SU-DHL-6 (cell line): ENCODE measurements around the gene SLC7A9.

Experiments
- H2AFZ ChIP-seq: fragments of 200-600 bp; sonication (generic); 2 replicates; pipeline ENCODE4 v1.6.1; 2014; ENCODE audit warnings: low read depth, mild to moderate bottlenecking, moderate library complexity, mixed read lengths, antibody characterized with exemption, low read length; ENCODE audit not compliant: severe bottlenecking
- H3F3A ChIP-seq: fragments of 200-600 bp; shearing (Covaris generic); 2 replicates; pipeline ENCODE4 v1.6.0; 2016; ENCODE audit warnings: antibody characterized with exemption, mild to moderate bottlenecking; ENCODE audit not compliant: insufficient read depth
- H3K27ac ChIP-seq: fragments of 200-600 bp; sonication (generic); 2 replicates; pipeline ENCODE4 v1.5.1; 2016; ENCODE audit warnings: low read depth, mild to moderate bottlenecking, low read length, moderate library complexity, mixed read lengths
- H3K27me3 ChIP-seq: fragments of 200-600 bp; sonication (generic), shearing (Covaris generic); 2 replicates; pipeline ENCODE4 v1.6.0; 2014; ENCODE audit warnings: mild to moderate bottlenecking, low read length
- H3K36me3 ChIP-seq: fragments of 200-600 bp; sonication (generic); 2 replicates; pipeline ENCODE4 v1.6.1; 2014; ENCODE audit warnings: mild to moderate bottlenecking, low read length, mixed read lengths
- H3K4me2 ChIP-seq: fragments of 300-600, 200-600 bp; shearing (Covaris generic), sonication (generic); 2 replicates; pipeline ENCODE4 v1.6.0; 2014; ENCODE audit warnings: low read length, low read depth, mild to moderate bottlenecking; ENCODE audit not compliant: poor library complexity, severe bottlenecking
- H3K4me3 ChIP-seq: fragments of 200-600 bp; sonication (generic); 2 replicates; pipeline ENCODE4 v1.5.1; 2014; ENCODE audit warnings: antibody characterized with exemption, low read length, mild to moderate bottlenecking, mixed read lengths; ENCODE audit not compliant: insufficient read depth, poor library complexity, severe bottlenecking
- H3K79me2 ChIP-seq: fragments of 200-600 bp; sonication (generic); 2 replicates; pipeline ENCODE4 v1.6.1; 2014; ENCODE audit warnings: mild to moderate bottlenecking, low read length, moderate library complexity; ENCODE audit not compliant: insufficient read depth
- H3K9ac ChIP-seq: fragments of 200-600 bp; sonication (generic); 2 replicates; pipeline ENCODE4 v1.7.0; 2014; ENCODE audit warnings: mild to moderate bottlenecking, low read length
- H3K9me2 ChIP-seq: fragments of 200-600 bp; sonication (generic); replicated peaks from 2 replicates; pipeline ENCODE4 v1.6.1; 2014; ENCODE audit warnings: low read length; ENCODE audit not compliant: insufficient read depth
- H3K9me3 ChIP-seq: fragments of 200-600 bp; sonication (generic); 2 replicates; pipeline ENCODE4 v1.6.1; 2014; ENCODE audit warnings: low read length, mixed read lengths; ENCODE audit not compliant: insufficient read depth
- H4K20me1 ChIP-seq: fragments of 200-600 bp; sonication (generic); 2 replicates; pipeline ENCODE4 v1.6.1; 2014; ENCODE audit warnings: low read depth, mild to moderate bottlenecking, antibody characterized with exemption, low read length, moderate library complexity, mixed read lengths
- CTCF ChIP-seq: fragments of 200-600 bp; sonication (generic); IDR thresholded peaks from one replicate; pipeline ENCODE4 v1.5.1; 2017; ENCODE audit warnings: antibody characterized with exemption, mild to moderate bottlenecking, low read length, moderate library complexity; ENCODE audit not compliant: insufficient read depth, poor library complexity, severe bottlenecking
- EZH2phosphoT487 ChIP-seq: fragments of 200-600 bp; sonication (generic), shearing (Covaris generic); conservative IDR thresholded peaks from 2 replicates; pipeline ENCODE4 v1.6.1; 2018; ENCODE audit warnings: mild to moderate bottlenecking, antibody characterized with exemption, low read length, moderate library complexity, mixed read lengths

The SLC7A9 gene

GRCh38 chr19:32869369-32869965 lies at the start of gene SLC7A9:
TSS of gene SLC7A9 (minus strand) at chr19:32869767. CDS start at chr19:32868534, 1,233 bp downstream.
- Histone ChIP-seq H3K27ac (no peak within 1 kb of the TSS), H3K9ac (no peak within 1 kb of the TSS), H3K4me2 (no peak within 1 kb of the TSS), H4K20me1 (no peaks in the 10 kb centered on the region), H3K9me3 (no peaks in the 10 kb centered on the region), H3K36me3 (no peaks in the 10 kb centered on the region), H2AFZ (no peak within 1 kb of the TSS), H3K9me2 (no peaks in the 10 kb centered on the region), H3F3A (no peaks in the 10 kb centered on the region), H3K4me3 (no peak within 1 kb of the TSS), H3K27me3 (no peaks in the 10 kb centered on the region), H3K79me2 (no peaks in the 10 kb centered on the region)
- TF ChIP-seq CTCF (no peak), EZH2phosphoT487 (no peak)

- Histone ChIP-seq H3K27ac (no peak overlapping the region), H3K27me3 (no peaks in the 10 kb centered on the region), H3K4me2 (no peak overlapping the region), H4K20me1 (no peaks in the 10 kb centered on the region), H3K36me3 (no peaks in the 10 kb centered on the region), H2AFZ (no peak overlapping the region), H3K4me3 (no peak overlapping the region), H3K9me2 (no peaks in the 10 kb centered on the region), H3K9ac (no peak overlapping the region), H3F3A (no peaks in the 10 kb centered on the region), H3K79me2 (no peaks in the 10 kb centered on the region), H3K9me3 (no peaks in the 10 kb centered on the region)
- TF ChIP-seq CTCF (no peak), EZH2phosphoT487 (no peak)
Observed at GRCh38 chr19:32919365-32919764, 49.8 kb upstream of the SLC7A9 start.

- no peak overlapping the region for H3K27ac ChIP-seq
- no peaks in the 10 kb centered on the region for H3K36me3 ChIP-seq
- H3K27me3 ChIP-seq, result no peaks in the 10 kb centered on the region
- no peak overlapping the region for H3K9ac ChIP-seq
- no peaks in the 10 kb centered on the region for H3F3A ChIP-seq
- H3K9me3 ChIP-seq, result no peaks in the 10 kb centered on the region
- no peak overlapping the region for H2AFZ ChIP-seq
- H3K4me2 ChIP-seq, result no peak overlapping the region
- TF ChIP-seq CTCF (no peak), EZH2phosphoT487 (no peak)
- no peak overlapping the region for H3K4me3 ChIP-seq
- H3K9me2 ChIP-seq, result no peaks in the 10 kb centered on the region
- H4K20me1 ChIP-seq, result no peaks in the 10 kb centered on the region
- no peaks in the 10 kb centered on the region for H3K79me2 ChIP-seq
Observed at GRCh38 chr19:32917616-32917996, 48.0 kb upstream of the SLC7A9 start.
